T follicular helper cell (primary cell): ENCODE measurements around the gene NAPSA.
"Not testable (repeated sequence)": the region's sequence is repeated elsewhere in the genome, so short reads cannot be mapped to it uniquely, and the experiment has no call there.

Experiments used
- DNase-seq: peaks from one replicate; pipeline ENCODE4 v3.0.0-alpha.2; 2020; ENCODE audit warnings: low read depth

NAPSA gene

GRCh38 chr19:50330365-50331078, 34.9 kb downstream of the NAPSA start:
- DNase-seq, result peak; percentile 73

GRCh38 chr19:50329926-50330294, 35.5 kb downstream of the NAPSA start:
- DNase-seq, result not testable (repeated sequence)

- peak; percentile 91 for DNase-seq
These were observed 36.1 kb downstream of the NAPSA start, which contains the start of gene KCNC3 for GRCh38 chr19:50329146-50329925. Gene KCNC3 (minus strand): TSS chr19:50329377. CDS start chr19:50329082, 295 bp downstream.

- no peak for DNase-seq
These were observed 36.6 kb downstream of the NAPSA start for GRCh38 chr19:50328873-50329145.

- DNase-seq, result no peak
These were observed 37.1 kb downstream of the NAPSA start for GRCh38 chr19:50328224-50328872.

GRCh38 chr19:50327461-50328223, 37.8 kb downstream of the NAPSA start:
- DNase-seq, result no peak

GRCh38 chr19:50327013-50327412, 38.4 kb downstream of the NAPSA start:
- DNase-seq, result no peak

GRCh38 chr19:50326101-50326664, 39.3 kb downstream of the NAPSA start:
- DNase-seq, result no peak

GRCh38 chr19:50325310-50326100, 39.9 kb downstream of the NAPSA start:
- DNase-seq, result peak; percentile 58

GRCh38 chr19:50324331-50324730, 41.1 kb downstream of the NAPSA start:
- no peak for DNase-seq

- DNase-seq, result no peak
These were observed 41.7 kb downstream of the NAPSA start for GRCh38 chr19:50323782-50324133.

GRCh38 chr19:50322931-50323781, 42.3 kb downstream of the NAPSA start:
- DNase-seq, result no peak

- no peak for DNase-seq
These were observed 43.2 kb downstream of the NAPSA start for GRCh38 chr19:50322234-50322633.

GRCh38 chr19:50321831-50322230, 43.6 kb downstream of the NAPSA start:
- DNase-seq, result no peak

GRCh38 chr19:50320596-50320995, 44.8 kb downstream of the NAPSA start:
- DNase-seq, result no peak

- no peak for DNase-seq
These were observed 45.4 kb downstream of the NAPSA start for GRCh38 chr19:50320051-50320450.

GRCh38 chr19:50319156-50319555, 46.3 kb downstream of the NAPSA start:
- no peak for DNase-seq

GRCh38 chr19:50318438-50318837, 47.0 kb downstream of the NAPSA start:
- no peak for DNase-seq

GRCh38 chr19:50317115-50317514, 48.3 kb downstream of the NAPSA start:
- no peak for DNase-seq

GRCh38 chr19:50315773-50316448, 49.5 kb downstream of the NAPSA start:
- no peak for DNase-seq
